ENCODE measurements around the gene ATG16L2. TPM values are rescaled to one million over a fixed set of nuclear protein-coding genes. Genes with fewer than 3 reads are reported as not detected.

Gene ATG16L2
- total RNA-seq, 1 experiment from 2014 or later: 16.2 TPM

DNA sequence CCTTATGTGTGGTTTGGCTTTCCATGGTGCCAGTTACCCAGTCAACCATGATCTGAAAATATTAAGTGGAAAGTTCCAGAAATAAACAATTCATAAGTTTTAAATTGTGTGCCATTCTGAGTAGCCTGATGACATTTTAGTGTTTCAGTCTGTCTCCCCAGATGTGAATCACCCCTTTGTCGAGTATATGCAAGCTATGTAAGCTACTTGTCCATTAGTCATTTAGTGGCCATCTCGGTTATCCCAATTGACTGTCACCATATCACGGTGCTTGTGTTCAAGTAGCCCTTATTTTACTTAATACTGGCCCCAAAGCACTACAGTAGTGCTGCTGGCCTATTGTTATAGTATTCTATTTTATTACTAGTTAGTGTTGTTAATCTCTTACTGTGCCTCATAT lies 44.9 kb downstream of the ATG16L2 start:
- Histone ChIP-seq H3K4me2 (ENCODE audit: low read length) (no peak overlapping the region), H3K4me1 (ENCODE audit: insufficient read depth, low read length) (no peaks in the 10 kb centered on the region), H3K9ac (ENCODE audit: low read length) (no peak overlapping the region), H4K20me1 (ENCODE audit: low read length) (no peaks in the 10 kb centered on the region), H3K79me2 (ENCODE audit: low read length) (no peaks in the 10 kb centered on the region), H3K36me3 (ENCODE audit: low read depth, low read length) (no peaks in the 10 kb centered on the region), H3F3A (ENCODE audit: low read length, unreplicated experiment) (no peaks in the 10 kb centered on the region), H3K4me3 (ENCODE audit: low read length) (no peak overlapping the region), H3K9me3 (ENCODE audit: low read length) (no peaks in the 10 kb centered on the region), H3K27ac (ENCODE audit: low read length) (no peak overlapping the region), H3K27me3 (ENCODE audit: low read length) (no peaks in the 10 kb centered on the region), H2AFZ (ENCODE audit: low read length) (no peak overlapping the region), H3K9me2 (replicated peaks; ENCODE audit: low read length) (no peaks in the 10 kb centered on the region)
- no peak for DNase-seq
- BruUV-seq (replicated peaks): no TSS peak
- intact Hi-C loops (cut with micrococcal nuclease): no loop called here
- no peak for ATAC-seq
- no peak for TF ChIP-seq EZH2phosphoT487 (IDR thresholded peaks at IDR 0.05; ENCODE audit: borderline replicate concordance, low read length)
- TF ChIP-seq, protein P1, sequence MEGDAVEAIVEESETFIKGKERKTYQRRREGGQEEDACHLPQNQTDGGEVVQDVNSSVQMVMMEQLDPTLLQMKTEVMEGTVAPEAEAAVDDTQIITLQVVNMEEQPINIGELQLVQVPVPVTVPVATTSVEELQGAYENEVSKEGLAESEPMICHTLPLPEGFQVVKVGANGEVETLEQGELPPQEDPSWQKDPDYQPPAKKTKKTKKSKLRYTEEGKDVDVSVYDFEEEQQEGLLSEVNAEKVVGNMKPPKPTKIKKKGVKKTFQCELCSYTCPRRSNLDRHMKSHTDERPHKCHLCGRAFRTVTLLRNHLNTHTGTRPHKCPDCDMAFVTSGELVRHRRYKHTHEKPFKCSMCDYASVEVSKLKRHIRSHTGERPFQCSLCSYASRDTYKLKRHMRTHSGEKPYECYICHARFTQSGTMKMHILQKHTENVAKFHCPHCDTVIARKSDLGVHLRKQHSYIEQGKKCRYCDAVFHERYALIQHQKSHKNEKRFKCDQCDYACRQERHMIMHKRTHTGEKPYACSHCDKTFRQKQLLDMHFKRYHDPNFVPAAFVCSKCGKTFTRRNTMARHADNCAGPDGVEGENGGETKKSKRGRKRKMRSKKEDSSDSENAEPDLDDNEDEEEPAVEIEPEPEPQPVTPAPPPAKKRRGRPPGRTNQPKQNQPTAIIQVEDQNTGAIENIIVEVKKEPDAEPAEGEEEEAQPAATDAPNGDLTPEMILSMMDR (conservative IDR thresholded peaks at IDR 0.05; ENCODE audit: low read depth, low read length): no peak
- no peak for TF ChIP-seq EZH2 (IDR thresholded peaks at IDR 0.05; ENCODE audit: low read length, unreplicated experiment)
- ChIA-PET CTCF (no interaction called here), POLR2A (ENCODE audit: unreplicated experiment) (no interaction called here)

DNA sequence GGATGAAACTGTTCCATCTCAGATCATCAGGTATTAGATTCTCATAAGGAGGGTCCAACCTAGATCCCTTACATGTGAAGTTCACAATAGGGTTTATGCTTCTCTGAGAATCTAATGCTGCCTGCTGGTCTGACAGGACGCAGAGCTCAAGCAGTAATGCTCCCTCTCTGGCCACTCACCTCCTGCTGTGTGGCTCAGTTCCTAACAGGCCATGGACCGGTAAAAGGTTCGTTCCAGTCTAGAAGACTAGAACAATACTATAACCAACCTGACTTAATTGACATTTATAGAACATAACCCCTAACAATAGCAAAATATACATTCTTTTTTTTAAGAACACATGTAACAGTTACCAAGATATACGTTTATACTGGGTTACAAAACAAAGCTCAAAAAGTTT lies 45.8 kb downstream of the ATG16L2 start:
- no peak for TF ChIP-seq EZH2 (IDR thresholded peaks at IDR 0.05; ENCODE audit: low read length, unreplicated experiment)
- TF ChIP-seq, protein P1 (conservative IDR thresholded peaks at IDR 0.05; ENCODE audit: low read depth, low read length): no peak
- no peak for TF ChIP-seq EZH2phosphoT487 (IDR thresholded peaks at IDR 0.05; ENCODE audit: borderline replicate concordance, low read length)
- Histone ChIP-seq H3K9me3 (ENCODE audit: low read length) (no peaks in the 10 kb centered on the region), H3K36me3 (ENCODE audit: low read depth, low read length) (no peaks in the 10 kb centered on the region), H4K20me1 (ENCODE audit: low read length) (no peaks in the 10 kb centered on the region), H3K4me3 (ENCODE audit: low read length) (no peak overlapping the region), H3K9ac (ENCODE audit: low read length) (no peak overlapping the region), H3K27ac (ENCODE audit: low read length) (no peak overlapping the region), H3F3A (ENCODE audit: low read length, unreplicated experiment) (no peaks in the 10 kb centered on the region), H3K79me2 (ENCODE audit: low read length) (no peaks in the 10 kb centered on the region), H3K4me1 (ENCODE audit: insufficient read depth, low read length) (no peaks in the 10 kb centered on the region), H3K4me2 (ENCODE audit: low read length) (no peak overlapping the region), H3K27me3 (ENCODE audit: low read length) (no peaks in the 10 kb centered on the region), H2AFZ (ENCODE audit: low read length) (no peak overlapping the region), H3K9me2 (replicated peaks; ENCODE audit: low read length) (no peaks in the 10 kb centered on the region)
- ATAC-seq (no peak), DNase-seq (no peak)
- ChIA-PET CTCF (no interaction called here), POLR2A (ENCODE audit: unreplicated experiment) (no interaction called here)
- BruUV-seq (replicated peaks): no TSS peak
- intact Hi-C loops (cut with micrococcal nuclease): no loop called here

DNA sequence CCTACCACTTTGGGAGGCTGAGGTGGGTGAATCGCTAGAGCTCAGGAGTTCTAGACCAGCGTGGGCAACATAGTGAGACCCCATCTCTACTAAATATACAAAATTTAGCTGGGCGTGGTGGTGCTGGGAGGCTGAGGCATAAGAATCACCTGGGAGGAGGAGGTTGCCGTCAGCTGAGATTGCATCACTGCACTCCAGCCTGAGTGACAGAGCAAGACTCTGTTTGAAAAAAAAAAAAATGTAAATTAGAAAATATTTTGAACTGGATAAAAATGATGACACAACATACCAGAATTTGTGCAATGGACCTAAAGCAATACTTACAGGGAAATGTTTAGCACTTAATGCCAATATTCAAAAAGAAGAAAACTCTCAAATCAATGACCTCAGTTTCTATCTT lies 46.4 kb downstream of the ATG16L2 start:
- Histone ChIP-seq H3K4me1 (ENCODE audit: insufficient read depth, low read length) (no peaks in the 10 kb centered on the region), H3K79me2 (ENCODE audit: low read length) (no peaks in the 10 kb centered on the region), H2AFZ (ENCODE audit: low read length) (no peak overlapping the region), H3K4me3 (ENCODE audit: low read length) (no peak overlapping the region), H3K4me2 (ENCODE audit: low read length) (no peak overlapping the region), H3K9me2 (replicated peaks; ENCODE audit: low read length) (no peaks in the 10 kb centered on the region), H3F3A (ENCODE audit: low read length, unreplicated experiment) (no peaks in the 10 kb centered on the region), H4K20me1 (ENCODE audit: low read length) (no peaks in the 10 kb centered on the region), H3K27me3 (ENCODE audit: low read length) (no peaks in the 10 kb centered on the region), H3K9me3 (ENCODE audit: low read length) (no peaks in the 10 kb centered on the region), H3K9ac (ENCODE audit: low read length) (no peak overlapping the region), H3K27ac (ENCODE audit: low read length) (no peak overlapping the region), H3K36me3 (ENCODE audit: low read depth, low read length) (no peaks in the 10 kb centered on the region)
- POLR2A ChIA-PET (ENCODE audit: unreplicated experiment): no interaction called here
- DNase-seq: no peak
- CTCF ChIA-PET: no interaction called here
- TF ChIP-seq EZH2 (IDR thresholded peaks at IDR 0.05; ENCODE audit: low read length, unreplicated experiment) (no peak), EZH2phosphoT487 (IDR thresholded peaks at IDR 0.05; ENCODE audit: borderline replicate concordance, low read length) (no peak)
- TF ChIP-seq, protein P1 (conservative IDR thresholded peaks at IDR 0.05; ENCODE audit: low read depth, low read length): no peak
- no TSS peak for BruUV-seq (replicated peaks)
- intact Hi-C loops (cut with micrococcal nuclease): no loop called here
- no peak for ATAC-seq
